Esophagus squamous epithelium (tissue), 5 donors: Measurements from ENCODE around the gene OPTC. TPM values are rescaled to one million over a fixed set of nuclear protein-coding genes. Genes with fewer than 3 reads are reported as not detected.

Source experiments
- DNase-seq: peaks from one replicate; lab custom pipeline; 2025; lab: John Stamatoyannopoulos, UW
- H3K27ac ChIP-seq, 4 donors: fragments of 200-600 bp; sonication (generic); one replicate each; pipeline ENCODE4 v1.5.1; 2016 to 2019; ENCODE audit warnings: mild to moderate bottlenecking in 1 of 4
- H3K27me3 ChIP-seq, 4 donors: fragments of 200-600 bp; sonication (generic); 1 replicate in 3 of 4; 2 replicates in 1 of 4; pipeline versions ENCODE4 v1.5.1 to v1.6.0; 2017 to 2021; ENCODE audit warnings: antibody characterized with exemption in 1 of 4
- H3K36me3 ChIP-seq, 3 donors: fragments of 200-600 bp; sonication (generic); one replicate each; pipeline ENCODE4 v1.5.1; 2016 to 2019
- H3K4me1 ChIP-seq, 3 donors: fragments of 200-600 bp; sonication (generic); one replicate each; pipeline ENCODE4 v1.5.1; 2017 to 2019
- H3K4me3 ChIP-seq, 4 donors: fragments of 200-600 bp; sonication (generic); 1 replicate in 3 of 4; 2 replicates in 1 of 4; pipeline ENCODE4 v1.5.1; 2016 to 2019; ENCODE audit warnings: mild to moderate bottlenecking in 2 of 4, moderate library complexity in 1 of 4
- H3K9me3 ChIP-seq, 3 donors: fragments of 200-600 bp; sonication (generic); one replicate each; pipeline ENCODE4 v1.5.1; 2016 to 2019
- POLR2A ChIP-seq, 4 donors: fragments of 450-650 bp; IDR thresholded peaks; one replicate each; pipeline ENCODE4 v1.6.1; 2017; ENCODE audit warnings: antibody characterized with exemption in 4 of 4, mild to moderate bottlenecking in 4 of 4, moderate library complexity in 3 of 4
- WGBS, 2 donors: methylation state at CpG; one replicate each; pipeline ENCODE4 v1.1.5; 2018; 5-methylcytosine and 5-hydroxymethylcytosine counted together
- intact Hi-C: fragments of 100-400 bp; cut with DNase I; formaldehyde crosslinking; loops from one replicate; pipeline ENCODE4 v1.15.0; 2022
- total RNA-seq, 4 donors: library from RNA; depleted of rRNA; stranded (reverse); fragments of >200 nt; gene quantifications; one replicate each; pipeline ENCODE4 v1.1.0, GENCODE V29; 2016
- TF ChIP-seq, protein P1 (sequence below), 6 experiments: fragments of 450-650 bp in 4 of 6; fragments of 200-600 bp in 2 of 6; sonication (generic) in 2 of 6; IDR thresholded peaks; one replicate each; pipeline ENCODE4 v1.5.1; 2016 to 2019; ENCODE audit warnings: antibody characterized with exemption in 6 of 6, mild to moderate bottlenecking in 4 of 6, moderate library complexity in 4 of 6
- donor health status: DM: yes; HTN: yes; CAD: no.

Gene OPTC
- total RNA-seq, 4 donors from 2014 or later = not detected

DNA sequence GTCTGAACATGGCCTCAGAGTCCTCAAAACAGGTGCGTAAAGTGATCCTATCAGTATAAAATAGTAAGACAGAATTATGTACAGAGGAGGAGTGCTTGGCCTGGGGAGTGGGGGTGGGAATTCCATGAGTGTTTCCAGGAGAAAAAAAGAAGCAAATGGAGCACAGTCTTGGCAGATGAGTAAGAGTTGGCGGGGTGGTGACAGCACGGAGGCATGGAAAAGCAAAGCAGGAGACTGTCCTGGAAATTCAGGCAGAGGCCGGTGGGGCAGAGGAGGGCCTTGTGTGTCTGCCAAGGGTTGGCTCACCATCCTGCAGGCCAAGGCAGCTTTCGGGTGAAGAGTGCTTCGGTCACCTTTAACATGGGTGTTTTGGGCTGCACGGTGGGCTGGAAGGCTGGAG lies 63.4 kb downstream of the OPTC start:
- TF ChIP-seq POLR2A (IDR thresholded peaks at IDR 0.05) = no peak
- TF ChIP-seq, protein P1, sequence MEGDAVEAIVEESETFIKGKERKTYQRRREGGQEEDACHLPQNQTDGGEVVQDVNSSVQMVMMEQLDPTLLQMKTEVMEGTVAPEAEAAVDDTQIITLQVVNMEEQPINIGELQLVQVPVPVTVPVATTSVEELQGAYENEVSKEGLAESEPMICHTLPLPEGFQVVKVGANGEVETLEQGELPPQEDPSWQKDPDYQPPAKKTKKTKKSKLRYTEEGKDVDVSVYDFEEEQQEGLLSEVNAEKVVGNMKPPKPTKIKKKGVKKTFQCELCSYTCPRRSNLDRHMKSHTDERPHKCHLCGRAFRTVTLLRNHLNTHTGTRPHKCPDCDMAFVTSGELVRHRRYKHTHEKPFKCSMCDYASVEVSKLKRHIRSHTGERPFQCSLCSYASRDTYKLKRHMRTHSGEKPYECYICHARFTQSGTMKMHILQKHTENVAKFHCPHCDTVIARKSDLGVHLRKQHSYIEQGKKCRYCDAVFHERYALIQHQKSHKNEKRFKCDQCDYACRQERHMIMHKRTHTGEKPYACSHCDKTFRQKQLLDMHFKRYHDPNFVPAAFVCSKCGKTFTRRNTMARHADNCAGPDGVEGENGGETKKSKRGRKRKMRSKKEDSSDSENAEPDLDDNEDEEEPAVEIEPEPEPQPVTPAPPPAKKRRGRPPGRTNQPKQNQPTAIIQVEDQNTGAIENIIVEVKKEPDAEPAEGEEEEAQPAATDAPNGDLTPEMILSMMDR (IDR thresholded peaks at IDR 0.05) = no peak
- Histone ChIP-seq H3K9me3 (no peaks in the 10 kb centered on the region), H3K4me1 (peaks cover 2 to 58% (median 34%) of the 10 kb centered on the region in 3 donors), H3K36me3 (no peaks in the 10 kb centered on the region), H3K27me3 (no peaks in the 10 kb centered on the region), H3K4me3 (no peak overlapping the region), H3K27ac (peak overlapping the region; percentile 17 to 88 (median 82))
- intact Hi-C loops = no loop called here
- 50 to 56% methylated on average over 7 of the region's 7 CpGs for WGBS, 2 donors
- no peak for DNase-seq

DNA sequence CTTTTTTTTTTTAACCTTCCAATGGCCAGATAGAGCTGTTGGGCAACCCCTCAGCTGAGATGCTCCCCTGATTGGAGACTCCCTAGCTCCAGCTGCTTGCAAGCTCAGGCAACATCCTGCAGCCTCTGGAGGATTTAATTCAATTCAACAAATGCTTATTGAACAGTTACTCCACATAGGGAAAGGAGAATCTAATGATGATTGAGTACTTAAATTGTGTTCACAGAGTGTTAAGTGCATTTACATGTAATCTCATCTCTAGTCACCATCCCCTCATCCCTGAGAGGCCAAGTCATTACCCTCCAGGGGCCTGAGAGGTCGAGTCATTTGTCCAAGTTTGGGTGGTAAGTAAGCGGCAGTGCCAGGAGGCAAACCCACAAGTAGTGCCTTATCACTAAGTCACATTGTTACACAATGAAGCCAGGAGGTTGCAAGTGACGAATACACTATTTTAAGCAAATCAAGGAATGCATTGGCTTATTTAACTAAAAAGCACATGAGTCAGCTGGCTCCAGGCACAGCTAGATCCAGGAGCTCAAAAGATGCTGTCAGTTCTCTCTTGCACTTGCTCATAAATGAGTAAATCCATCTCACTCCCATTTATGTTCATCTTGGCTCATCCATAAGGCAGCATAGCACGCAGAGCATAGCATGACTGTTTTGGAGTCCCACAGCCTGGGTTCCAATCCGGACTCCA lies 64.3 kb downstream of the OPTC start:
- peaks cover 2 to 60% (median 34%) of the 10 kb centered on the region in 3 donors for H3K4me1 ChIP-seq
- H3K4me3 ChIP-seq = no peak overlapping the region
- H3K27ac ChIP-seq = peak overlapping the region; percentile 37 to 88 (median 82)
- no peaks in the 10 kb centered on the region for H3K9me3 ChIP-seq
- 21 to 30% methylated on average over 5 of the region's 5 CpGs for WGBS, 2 donors
- no peaks in the 10 kb centered on the region for H3K27me3 ChIP-seq
- TF ChIP-seq, protein P1 (IDR thresholded peaks at IDR 0.05) = no peak
- TF ChIP-seq POLR2A (IDR thresholded peaks at IDR 0.05) = no peak
- no peak for DNase-seq
- no peaks in the 10 kb centered on the region for H3K36me3 ChIP-seq
- intact Hi-C loops = no loop called here

Other genes with a start within 250 kb of the OPTC start
- gene BTG2, start 188.6 kb upstream of the OPTC start, total RNA-seq = 10 to 100 TPM; 29.7 to 46.2 (median 41.3) TPM
- gene FMOD, start 143.0 kb upstream of the OPTC start, total RNA-seq = 10 to 100 TPM in 2 of 4 donors, 1 to 10 TPM in 2; 4.3 to 29.9 (median 9.9) TPM
- 10 to 100 TPM in 2 of 4 donors, 1 to 10 TPM in 2; 2.2 to 71.0 (median 9.1) TPM for gene PRELP, start 18.3 kb upstream of the OPTC start, total RNA-seq
- 10 to 100 TPM; 23.7 to 58.9 (median 39.2) TPM for gene ATP2B4, start 132.7 kb downstream of the OPTC start, total RNA-seq